B cell (primary cell): ENCODE data around the gene DCAKD. TPM values are rescaled to one million over a fixed set of nuclear protein-coding genes. Genes with fewer than 3 reads are reported as not detected.

ENCODE experiments used
- ATAC-seq: fragments of 200-7000 bp; cut with Tn5 transposase; one replicate; pipeline ENCODE4 v1.10.0; 2021; ENCODE audit warnings: low read depth, mild to moderate bottlenecking, moderate number of reproducible peaks, moderate library complexity
- CTCF ChIA-PET: fragments of 350-600 bp; sonication (Branson Sonifier 250); formaldehyde crosslinking; loops from one replicate; lab custom pipeline; 2021; ENCODE audit warnings: antibody characterized with exemption, inconsistent platforms; lab: Charles Lee
- POLR2A ChIA-PET: fragments of 350-600 bp; sonication (Branson Sonifier 250); formaldehyde crosslinking; loops from one replicate; lab custom pipeline; 2021; ENCODE audit warnings: antibody characterized with exemption; lab: Charles Lee
- DNase-seq: peaks from one replicate; pipeline ENCODE4 v3.0.0; 2013
- H2AFZ ChIP-seq: 2 replicates; pipeline ENCODE4 v1.6.1; 2012; ENCODE audit warnings: mild to moderate bottlenecking, low read depth, low read length; ENCODE audit not compliant: insufficient read depth, poor library complexity, severe bottlenecking
- H3K27ac ChIP-seq, 2 donors: 1 replicate in 1 of 2; 2 replicates in 1 of 2; pipeline ENCODE4 v1.5.1; 2012 to 2013; ENCODE audit warnings: low read length in 2 of 2, mild to moderate bottlenecking in 2 of 2, moderate library complexity in 1 of 2
- H3K27me3 ChIP-seq, 4 experiments: fragments of 200-600 bp in 1 of 4; sonication (generic) in 1 of 4; replicated peaks in 1 of 4; 1 replicate in 2 of 4; 2 replicates in 2 of 4; pipeline versions ENCODE4 v1.6.1 to v1.7.0; 2013 to 2016; ENCODE audit warnings: low read length in 3 of 4, mild to moderate bottlenecking in 2 of 4, mixed read lengths in 1 of 4, moderate library complexity in 1 of 4; ENCODE audit not compliant: insufficient read depth in 4 of 4, control insufficient read depth in 3 of 4; ENCODE audit errors: control extremely low read depth in 1 of 4
- H3K36me3 ChIP-seq, 2 experiments: replicated peaks in 1 of 2; 1 replicate in 1 of 2; 2 replicates in 1 of 2; pipeline versions ENCODE4 v1.6.1 to v1.7.1; 2013; ENCODE audit warnings: low read length in 1 of 2; ENCODE audit not compliant: insufficient read depth in 2 of 2, control insufficient read depth in 1 of 2; ENCODE audit errors: control extremely low read depth in 1 of 2, extremely low read depth in 1 of 2
- H3K4me1 ChIP-seq, 2 donors: fragments of 200-600 bp in 1 of 2; sonication (generic) in 1 of 2; 1 replicate in 1 of 2; 2 replicates in 1 of 2; pipeline versions ENCODE4 v1.5.1 to v1.6.1; 2013 to 2017; ENCODE audit warnings: low read length in 2 of 2; ENCODE audit not compliant: control insufficient read depth in 2 of 2, insufficient read depth in 2 of 2
- H3K4me2 ChIP-seq: replicated peaks from 2 replicates; pipeline ENCODE3; 2012; ENCODE audit warnings: mild to moderate bottlenecking, low read depth, low read length; ENCODE audit not compliant: poor library complexity, severe bottlenecking
- H3K4me3 ChIP-seq, 5 experiments: fragments of 200-600 bp in 1 of 5; sonication (generic) in 1 of 5; 1 replicate in 3 of 5; 2 replicates in 2 of 5; pipeline versions ENCODE4 v1.5.1 to v1.7.0; 2011 to 2016; ENCODE audit warnings: low read length in 4 of 5, mild to moderate bottlenecking in 4 of 5, low read depth in 2 of 5, control low read depth in 1 of 5, moderate library complexity in 1 of 5; ENCODE audit not compliant: insufficient read depth in 1 of 5; ENCODE audit errors: control extremely low read depth in 1 of 5, extremely low read depth in 1 of 5
- H3K79me2 ChIP-seq: fragments of 200-600 bp; sonication (generic); one replicate; pipeline ENCODE4 v1.6.0; 2016; ENCODE audit warnings: low read length; ENCODE audit not compliant: control insufficient read depth, insufficient read depth
- H3K9ac ChIP-seq: fragments of 200-600 bp; sonication (generic); 2 replicates; pipeline ENCODE4 v1.6.1; 2017; ENCODE audit warnings: mild to moderate bottlenecking, low read length, moderate library complexity
- H3K9me3 ChIP-seq, 3 donors: one replicate each; pipeline versions ENCODE4 v1.6.1 to v1.7.1; 2013; ENCODE audit warnings: low read length in 2 of 3; ENCODE audit not compliant: control insufficient read depth in 2 of 3, insufficient read depth in 1 of 3; ENCODE audit errors: control extremely low read depth in 1 of 3
- H4K20me1 ChIP-seq: 2 replicates; pipeline ENCODE4 v1.6.0; 2012; ENCODE audit warnings: mild to moderate bottlenecking, low read length; ENCODE audit not compliant: insufficient read depth, control insufficient read depth, poor library complexity, severe bottlenecking
- H3K27ac Mint-ChIP-seq: one replicate; pipeline ENCODE4 v1.8.0; 2021; ENCODE audit warnings: mixed read lengths
- H3K27me3 Mint-ChIP-seq: one replicate; pipeline ENCODE4 v1.8.0; 2021; ENCODE audit warnings: mixed read lengths
- H3K4me1 Mint-ChIP-seq: one replicate; pipeline ENCODE4 v1.8.0; 2021; ENCODE audit warnings: mixed read lengths
- H3K4me3 Mint-ChIP-seq: one replicate; pipeline ENCODE4 v1.8.0; 2021; ENCODE audit warnings: mixed read lengths
- H3K9me3 Mint-ChIP-seq: one replicate; pipeline ENCODE4 v1.8.0; 2022; ENCODE audit warnings: mixed read lengths; ENCODE audit not compliant: insufficient read depth
- EZH2 ChIP-seq: IDR thresholded peaks from 2 replicates; pipeline ENCODE4 v1.6.1; 2012; ENCODE audit warnings: borderline replicate concordance, low read depth, mild to moderate bottlenecking, moderate library complexity, low read length; ENCODE audit not compliant: insufficient read depth, poor library complexity, severe bottlenecking
- WGBS: methylation state at CpG from one replicate; pipeline ENCODE4 v1.1.5; 2013; ENCODE audit warnings: missing lambda C conversion rate; ENCODE audit not compliant: insufficient coverage; 5-methylcytosine and 5-hydroxymethylcytosine counted together
- intact Hi-C: fragments of 100-400 bp; cut with micrococcal nuclease; formaldehyde crosslinking; loops from one replicate; pipeline ENCODE4 v1.10.0; 2022
- polyA plus RNA-seq: library from polyadenylated mRNA; depleted of rRNA; stranded (reverse); fragments of >200 nt; gene quantifications from 2 replicates; pipeline ENCODE4 v1.2.3, GENCODE V29; 2012
- total RNA-seq, 2 donors: library from RNA; stranded (reverse); fragments of 120-200 nt in 1 of 2; gene quantifications; 1 replicate in 1 of 2; 2 replicates in 1 of 2; pipeline versions ENCODE4 v1.2.3 to v1.2.4, GENCODE V29; 2013 to 2022
- TF ChIP-seq, protein P1 (sequence below): fragments of 200-600 bp; IDR thresholded peaks from one replicate; pipeline ENCODE4 v1.8.0; 2022; ENCODE audit warnings: antibody characterized with exemption, mild to moderate bottlenecking

Gene DCAKD
- total and polyA plus RNA-seq, 2 donors (not counting 1 experiment from before 2014, with no cell fraction given): 20.6 to 31.5 TPM

- Histone ChIP-seq H2AFZ (no peak overlapping the region), H4K20me1 (no peaks in the 10 kb centered on the region), H3K27me3 (peaks cover 0 to 35% (median 8%) of the 10 kb centered on the region in 4 experiments), H3K9me3 (peaks cover 0 to 2% (median 0%) of the 10 kb centered on the region in 3 donors), H3K4me3 (no peak overlapping the region), H3K79me2 (no peaks in the 10 kb centered on the region), H3K4me2 (no peak overlapping the region), H3K4me1 (no peaks in the 10 kb centered on the region), H3K36me3 (no peaks in the 10 kb centered on the region), H3K27ac (no peak overlapping the region), H3K9ac (no peak overlapping the region)
- ChIA-PET POLR2A (no interaction called here), CTCF (no interaction called here)
- H3K27ac Mint-ChIP-seq: no peak overlapping the region
- H3K4me3 Mint-ChIP-seq: no peak overlapping the region
- peaks cover 37% of the 10 kb centered on the region for H3K27me3 Mint-ChIP-seq
- no peaks in the 10 kb centered on the region for H3K9me3 Mint-ChIP-seq
- intact Hi-C loops: no loop called here
- no peak for TF ChIP-seq EZH2
- TF ChIP-seq, protein P1, sequence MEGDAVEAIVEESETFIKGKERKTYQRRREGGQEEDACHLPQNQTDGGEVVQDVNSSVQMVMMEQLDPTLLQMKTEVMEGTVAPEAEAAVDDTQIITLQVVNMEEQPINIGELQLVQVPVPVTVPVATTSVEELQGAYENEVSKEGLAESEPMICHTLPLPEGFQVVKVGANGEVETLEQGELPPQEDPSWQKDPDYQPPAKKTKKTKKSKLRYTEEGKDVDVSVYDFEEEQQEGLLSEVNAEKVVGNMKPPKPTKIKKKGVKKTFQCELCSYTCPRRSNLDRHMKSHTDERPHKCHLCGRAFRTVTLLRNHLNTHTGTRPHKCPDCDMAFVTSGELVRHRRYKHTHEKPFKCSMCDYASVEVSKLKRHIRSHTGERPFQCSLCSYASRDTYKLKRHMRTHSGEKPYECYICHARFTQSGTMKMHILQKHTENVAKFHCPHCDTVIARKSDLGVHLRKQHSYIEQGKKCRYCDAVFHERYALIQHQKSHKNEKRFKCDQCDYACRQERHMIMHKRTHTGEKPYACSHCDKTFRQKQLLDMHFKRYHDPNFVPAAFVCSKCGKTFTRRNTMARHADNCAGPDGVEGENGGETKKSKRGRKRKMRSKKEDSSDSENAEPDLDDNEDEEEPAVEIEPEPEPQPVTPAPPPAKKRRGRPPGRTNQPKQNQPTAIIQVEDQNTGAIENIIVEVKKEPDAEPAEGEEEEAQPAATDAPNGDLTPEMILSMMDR: no peak
- ATAC-seq (no peak), DNase-seq (no peak)
- WGBS: 72% methylated on average over 4 of the region's 7 CpGs
- H3K4me1 Mint-ChIP-seq: no peaks in the 10 kb centered on the region
Measured at GRCh38 chr17:44977814-44978550, 73.5 kb downstream of the DCAKD start.

DNA sequence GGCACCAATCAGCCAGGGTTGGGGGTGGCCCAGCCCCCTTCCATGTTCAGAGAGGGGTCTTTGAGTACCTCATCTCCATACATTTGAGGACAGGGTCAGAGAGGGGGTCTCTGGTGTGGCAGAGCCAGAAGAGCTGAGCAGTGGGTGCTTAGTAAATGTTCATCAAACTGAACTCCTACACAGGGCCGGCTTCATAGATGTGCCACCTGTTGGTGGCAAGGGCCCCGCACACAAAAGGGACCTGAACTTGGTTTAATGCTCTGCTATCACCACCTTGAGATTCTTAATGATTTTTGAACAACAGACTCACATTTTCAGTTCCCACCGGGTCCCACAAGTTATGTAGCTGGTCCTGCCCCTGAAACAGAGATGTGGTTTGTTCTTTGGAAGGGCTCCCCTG is 74.4 kb downstream of the DCAKD start:
- Mint-ChIP-seq H3K9me3 (no peaks in the 10 kb centered on the region), H3K4me1 (no peaks in the 10 kb centered on the region), H3K27me3 (peaks cover 40% of the 10 kb centered on the region), H3K27ac (no peak overlapping the region), H3K4me3 (no peak overlapping the region)
- no peaks in the 10 kb centered on the region for H3K79me2 ChIP-seq
- TF ChIP-seq EZH2: no peak
- TF ChIP-seq, protein P1: no peak
- intact Hi-C loops: no loop called here
- ATAC-seq: no peak
- H3K27me3 ChIP-seq: peaks cover 0 to 35% (median 8%) of the 10 kb centered on the region in 4 experiments
- no peak overlapping the region for H3K4me2 ChIP-seq
- H2AFZ ChIP-seq: no peak overlapping the region
- H3K9me3 ChIP-seq: peaks cover 0 to 2% (median 0%) of the 10 kb centered on the region in 3 donors
- ChIA-PET POLR2A (no interaction called here), CTCF (no interaction called here)
- WGBS: no CpG with 5 or more reads among the region's 3 CpGs
- H4K20me1 ChIP-seq: no peaks in the 10 kb centered on the region
- DNase-seq: no peak
- no peaks in the 10 kb centered on the region for H3K36me3 ChIP-seq
- H3K4me3 ChIP-seq: no peak overlapping the region
- H3K9ac ChIP-seq: no peak overlapping the region
- no peaks in the 10 kb centered on the region for H3K4me1 ChIP-seq
- no peak overlapping the region for H3K27ac ChIP-seq
